K562 (cell line): Measurements from ENCODE around the gene SLC34A3. TPM values are rescaled to one million over a fixed set of nuclear protein-coding genes. Genes with fewer than 3 reads are reported as not detected.

Source experiments
- ATF1 ChIP-seq, 2 experiments: fragments of 450-650 bp in 1 of 2; IDR thresholded peaks; 2 replicates each; pipeline ENCODE4 v1.6.1; 2016; ENCODE audit warnings: missing compliant biosample characterization in 1 of 2, missing genetic modification characterization in 1 of 2
- ATF7 ChIP-seq: fragments of 450-650 bp; IDR thresholded peaks from 2 replicates; pipeline ENCODE4 v1.7.1; 2014; ENCODE audit warnings: mild to moderate bottlenecking, moderate library complexity
- CBX2 ChIP-seq: fragments of 200-600 bp; sonication (generic); IDR thresholded peaks from one replicate; pipeline ENCODE4 v1.6.1; 2012; ENCODE audit warnings: mild to moderate bottlenecking, low read length, inconsistent platforms; ENCODE audit not compliant: insufficient read depth, poor library complexity, severe bottlenecking
- CCNT2 ChIP-seq: IDR thresholded peaks from 2 replicates; pipeline ENCODE4 v1.6.1; 2011; ENCODE audit warnings: borderline replicate concordance, low read depth, mild to moderate bottlenecking, moderate library complexity, mixed read lengths, low read length; ENCODE audit not compliant: insufficient read length; ENCODE audit errors: extremely low read depth
- CEBPZ ChIP-seq: fragments of 150-350 bp; IDR thresholded peaks from 2 replicates; pipeline ENCODE4 v1.6.1; 2014; ENCODE audit warnings: low read depth, mild to moderate bottlenecking, low read length, borderline replicate concordance
- GTF2F1 ChIP-seq: IDR thresholded peaks from 2 replicates; pipeline ENCODE4 v1.6.1; 2011; ENCODE audit warnings: low read depth, low read length, improper control_type of control experiment
- IRF9 ChIP-seq: fragments of 450-650 bp; IDR thresholded peaks from 2 replicates; pipeline ENCODE4 v1.6.1; 2016; ENCODE audit warnings: missing biosample characterization, missing genetic modification characterization
- RB1 ChIP-seq: fragments of 450-650 bp; IDR thresholded peaks from 2 replicates; pipeline ENCODE4 v1.6.1; 2017; ENCODE audit warnings: low read depth, mild to moderate bottlenecking
- SP1 ChIP-seq: sonication (generic); formaldehyde crosslinking; IDR thresholded peaks from 2 replicates; pipeline ENCODE4 v1.8.1; 2022; ENCODE audit warnings: mild to moderate bottlenecking, missing genetic modification reagents
- SP2 ChIP-seq: IDR thresholded peaks from 2 replicates; pipeline ENCODE4 v1.6.1; 2011; ENCODE audit warnings: mild to moderate bottlenecking, low read depth, low read length, moderate library complexity; ENCODE audit not compliant: poor library complexity, severe bottlenecking; ENCODE audit errors: extremely low read depth
- SREBF1 ChIP-seq: fragments of 150-350 bp; IDR thresholded peaks from 2 replicates; pipeline ENCODE4 v1.6.1; 2014; ENCODE audit warnings: antibody characterized with exemption, low read depth, low read length, borderline replicate concordance
- polyA plus RNA-seq, 8 experiments: library from polyadenylated mRNA; depleted of rRNA in 4 of 8; stranded (reverse) in 5 of 8; unstranded in 3 of 8; fragments of >200 nt; fragmentation: Nextera tagmentation in 2 of 8; fragmentation: Illumina TruSeq in 1 of 8; extraction: Ambion mirVana in 2 of 8; extraction: Trizol in 1 of 8; gene quantifications; 2 replicates each; pipeline versions ENCODE4 v1.2.1 to v1.2.3, GENCODE V29; 2011 to 2014; ENCODE audit warnings: inconsistent platforms in 1 of 8, missing spikeins in 1 of 8
- total RNA-seq, 7 experiments: library from RNA; depleted of rRNA in 6 of 7; stranded (reverse); fragments of >200 nt in 6 of 7; fragmentation: Illumina TruSeq in 2 of 7; extraction: Trizol in 2 of 7; gene quantifications; 2 replicates each; pipeline versions ENCODE4 v1.2.1 to v1.2.3, GENCODE V29; 2011 to 2021; ENCODE audit warnings: low replicate concordance in 1 of 7
- TF ChIP-seq, protein P1 (sequence below), 2 experiments: fragments of 450-650 bp; IDR thresholded peaks; 2 replicates each; pipeline ENCODE4 v1.6.1; 2016; ENCODE audit warnings: mild to moderate bottlenecking in 2 of 2, borderline replicate concordance in 1 of 2, low read depth in 1 of 2, moderate library complexity in 1 of 2

Gene SLC34A3
- total and polyA plus RNA-seq, 9 of the 15 experiments (the other 6 are each of a cell fraction or from before 2014, with no cell fraction given): not detected

DNA sequence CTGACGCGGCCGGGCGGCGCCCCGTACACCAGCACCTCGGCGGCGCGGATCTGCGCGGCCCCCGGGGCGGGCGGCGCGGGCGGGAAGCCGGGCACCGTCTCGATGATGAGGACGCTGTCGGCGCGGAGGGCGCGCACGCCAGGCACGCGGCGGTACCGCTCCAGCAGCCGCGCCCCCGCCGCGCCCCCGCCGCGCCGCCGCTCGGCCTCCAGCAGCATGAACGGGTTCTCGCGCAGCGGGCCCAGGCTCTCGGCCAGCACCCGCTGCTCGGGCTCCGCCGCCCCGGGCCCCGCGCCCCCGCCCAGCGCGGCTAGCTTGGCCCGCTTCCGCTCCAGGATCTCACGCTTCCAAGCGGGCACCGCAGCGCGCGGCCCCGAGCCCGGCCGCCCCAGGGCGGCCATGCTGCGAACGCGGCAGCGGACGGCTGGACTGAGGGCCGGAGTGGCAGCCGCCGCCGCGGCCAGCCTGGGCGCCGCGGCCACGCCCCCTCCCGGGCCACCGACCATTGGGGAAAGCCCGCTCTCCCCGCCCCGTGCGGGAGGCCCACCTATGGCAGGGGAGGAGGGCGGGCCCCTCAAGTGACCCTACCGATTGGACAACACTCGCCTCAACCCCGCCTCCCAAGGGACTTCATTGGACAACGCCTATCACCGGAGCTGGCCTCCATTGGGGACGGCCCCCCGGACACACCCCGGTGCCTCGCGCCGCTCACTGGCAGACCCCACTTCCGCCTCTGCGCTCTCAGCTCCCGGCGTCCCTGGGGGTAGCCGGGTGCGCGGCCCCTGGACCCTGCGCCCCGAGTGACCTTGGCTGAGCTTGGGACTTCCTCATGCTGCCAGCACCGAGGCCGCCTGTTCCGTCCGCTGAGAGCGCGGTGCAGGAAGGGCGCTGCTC, 30.1 kb upstream of the SLC34A3 start, which contains the start of gene TPRN (continued):
- TF ChIP-seq, protein P1, sequence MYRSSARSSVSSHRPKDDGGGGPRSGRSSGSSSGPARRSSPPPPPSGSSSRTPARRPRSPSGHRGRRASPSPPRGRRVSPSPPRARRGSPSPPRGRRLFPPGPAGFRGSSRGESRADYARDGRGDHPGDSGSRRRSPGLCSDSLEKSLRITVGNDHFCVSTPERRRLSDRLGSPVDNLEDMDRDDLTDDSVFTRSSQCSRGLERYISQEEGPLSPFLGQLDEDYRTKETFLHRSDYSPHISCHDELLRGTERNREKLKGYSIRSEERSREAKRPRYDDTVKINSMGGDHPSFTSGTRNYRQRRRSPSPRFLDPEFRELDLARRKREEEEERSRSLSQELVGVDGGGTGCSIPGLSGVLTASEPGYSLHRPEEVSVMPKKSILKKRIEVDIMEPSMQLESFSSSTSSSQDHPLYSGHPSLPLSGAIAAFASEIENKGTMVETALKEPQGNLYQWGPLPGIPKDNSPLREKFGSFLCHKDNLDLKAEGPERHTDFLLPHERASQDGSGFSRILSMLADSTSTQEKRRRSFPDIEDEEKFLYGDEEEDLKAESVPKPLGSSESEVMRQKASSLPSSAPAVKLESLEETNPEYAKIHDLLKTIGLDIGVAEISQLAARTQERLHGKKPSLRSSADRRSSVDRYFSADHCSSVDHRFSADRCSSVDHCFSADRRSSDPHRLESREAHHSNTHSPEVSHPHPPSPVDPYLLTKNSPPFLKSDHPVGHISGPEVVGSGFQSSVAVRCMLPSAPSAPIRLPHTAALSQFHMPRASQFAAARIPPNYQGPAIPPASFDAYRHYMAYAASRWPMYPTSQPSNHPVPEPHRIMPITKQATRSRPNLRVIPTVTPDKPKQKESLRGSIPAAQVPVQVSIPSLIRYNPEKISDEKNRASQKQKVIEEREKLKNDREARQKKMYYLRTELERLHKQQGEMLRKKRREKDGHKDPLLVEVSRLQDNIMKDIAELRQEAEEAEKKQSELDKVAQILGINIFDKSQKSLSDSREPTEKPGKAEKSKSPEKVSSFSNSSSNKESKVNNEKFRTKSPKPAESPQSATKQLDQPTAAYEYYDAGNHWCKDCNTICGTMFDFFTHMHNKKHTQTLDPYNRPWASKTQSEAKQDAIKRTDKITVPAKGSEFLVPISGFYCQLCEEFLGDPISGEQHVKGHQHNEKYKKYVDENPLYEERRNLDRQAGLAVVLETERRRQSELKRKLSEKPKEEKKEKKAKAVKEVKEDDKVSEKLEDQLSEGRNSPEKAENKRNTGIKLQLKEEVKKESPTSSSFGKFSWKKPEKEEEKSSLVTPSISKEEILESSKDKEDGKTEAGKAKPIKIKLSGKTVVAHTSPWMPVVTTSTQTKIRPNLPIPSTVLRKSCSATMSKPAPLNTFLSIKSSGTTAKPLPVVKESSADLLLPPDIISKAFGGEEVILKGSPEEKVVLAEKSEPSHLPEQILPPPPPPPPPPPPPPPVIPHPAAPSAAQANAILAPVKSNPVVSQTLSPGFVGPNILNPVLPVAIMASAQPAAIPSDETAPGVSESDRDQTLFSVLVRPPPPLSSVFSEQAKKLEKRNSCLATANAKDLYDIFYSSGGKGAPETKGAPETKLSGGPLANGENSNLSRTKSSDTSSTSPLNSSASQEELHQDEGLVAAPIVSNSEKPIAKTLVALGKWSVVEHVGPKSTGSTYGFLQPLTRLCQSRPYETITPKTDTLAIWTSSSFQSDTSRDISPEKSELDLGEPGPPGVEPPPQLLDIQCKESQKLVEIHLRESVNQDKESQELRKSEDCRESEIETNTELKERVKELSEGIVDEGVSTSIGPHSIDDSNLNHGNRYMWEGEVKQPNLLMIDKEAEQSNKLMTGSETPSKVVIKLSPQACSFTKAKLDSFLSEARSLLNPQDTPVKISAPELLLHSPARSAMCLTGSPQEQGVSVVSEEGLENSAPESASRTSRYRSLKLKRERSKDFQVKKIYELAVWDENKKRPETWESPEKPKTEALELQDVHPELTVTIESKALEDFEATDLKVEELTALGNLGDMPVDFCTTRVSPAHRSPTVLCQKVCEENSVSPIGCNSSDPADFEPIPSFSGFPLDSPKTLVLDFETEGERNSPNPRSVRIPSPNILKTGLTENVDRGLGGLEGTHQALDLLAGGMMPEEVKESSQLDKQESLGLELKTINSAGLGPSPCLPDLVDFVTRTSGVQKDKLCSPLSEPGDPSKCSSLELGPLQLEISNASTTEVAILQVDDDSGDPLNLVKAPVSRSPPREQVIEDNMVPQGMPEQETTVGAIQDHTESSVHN (IDR thresholded peaks at IDR 0.05; ENCODE audit: borderline replicate concordance in 1 of 2, low read depth in 1 of 2): no peak
- TF ChIP-seq SP1 (CRISPR knock-in tag) (peak; percentile 96), IRF9 (no peak), GTF2F1 (peak; percentile 51; the same call in 1 of the 2 replicates), CCNT2 (peak; percentile 93), SREBF1 (0 out of 2 replicates have a peak, but pooled peaks have one; percentile 25), RB1 (peak; percentile 23), ATF1 (CRISPR knock-in tag; IDR thresholded peaks at IDR 0.05) (no peak), ATF1 (tag; IDR thresholded peaks at IDR 0.05) (peak; percentile 63), ATF7 (peak; percentile 84), CBX2 (no peak), CEBPZ (peak; percentile 80; the same call in 1 of the 2 replicates), SP2 (peak; percentile 86)
